ENCODE results near the gene NOX5. TPM values are rescaled to one million over a fixed set of nuclear protein-coding genes. Genes with fewer than 3 reads are reported as not detected.

Gene NOX5
- total and polyA plus RNA-seq, 2 of the 13 experiments (the other 11 are each of a cell fraction or from before 2014, with no cell fraction given): not detected

- intact Hi-C loops (cut with micrococcal nuclease; ENCODE audit: unreplicated experiment): no loop called here
Measured at GRCh38 chr15:68969298-68969697, 45.2 kb upstream of the NOX5 start.

More at GRCh38 chr15:68969298-68969697, 45.2 kb upstream of the NOX5 start:
- H3K4me2 ChIP-seq (ENCODE audit: low read depth, low read length): no peak overlapping the region
- H3K9ac ChIP-seq (ENCODE audit: insufficient read depth, low read depth, low read length): no peak overlapping the region
- no peaks in the 10 kb centered on the region for H3K4me1 ChIP-seq (ENCODE audit: insufficient read depth, low read length)
- no peaks in the 10 kb centered on the region for H3K79me2 ChIP-seq (ENCODE audit: insufficient read depth, low read length)
- no TSS peak for BruUV-seq (replicated peaks)
- no peaks in the 10 kb centered on the region for H4K20me1 ChIP-seq (ENCODE audit: insufficient read depth, low read length)
- ChIA-PET CTCF (ENCODE audit: low intra/inter-chr PET ratio, low total read pairs) (no interaction called here), POLR2A (no interaction called here)
- no peak for ATAC-seq
- in situ Hi-C loops (cut with HindIII; ENCODE audit: extremely low pct_ligation_motif_present, low pct_unique_long_range_greater_than_20kb): no loop called here
- no peak overlapping the region for H3K4me3 ChIP-seq (replicated peaks in 1 of 3; ENCODE audit: insufficient read depth in 1 of 3, low read depth in 2 of 3, low read length in 3 of 3)
- no peak for DNase-seq (ENCODE audit: low spot score)
- no peak overlapping the region for H3K27ac ChIP-seq (ENCODE audit: extremely low read length, insufficient read depth, low read length)
- no peaks in the 10 kb centered on the region for H3K9me3 ChIP-seq (ENCODE audit: low read length)
- TF ChIP-seq ZNF367 (CRISPR knock-in tag; IDR thresholded peaks at IDR 0.05; ENCODE audit: borderline replicate concordance) (no peak), ZSCAN25 (CRISPR knock-in tag; IDR thresholded peaks at IDR 0.05) (no peak), ZBTB8A (CRISPR knock-in tag; IDR thresholded peaks at IDR 0.05; ENCODE audit: borderline replicate concordance, low read depth) (no peak), ZNF780A (CRISPR knock-in tag; IDR thresholded peaks at IDR 0.05) (no peak), PLSCR1 (CRISPR knock-in tag; IDR thresholded peaks at IDR 0.05; ENCODE audit: borderline replicate concordance) (no peak), ZNF572 (CRISPR knock-in tag; IDR thresholded peaks at IDR 0.05) (no peak), TERF1 (CRISPR knock-in tag; IDR thresholded peaks at IDR 0.05) (no peak), ZNF180 (CRISPR knock-in tag; IDR thresholded peaks at IDR 0.05; ENCODE audit: borderline replicate concordance, low read depth) (no peak), ZBTB43 (CRISPR knock-in tag; conservative IDR thresholded peaks at IDR 0.05) (no peak), SIX4 (CRISPR knock-in tag; IDR thresholded peaks at IDR 0.05) (no peak), ZNF329 (CRISPR knock-in tag; IDR thresholded peaks at IDR 0.05; ENCODE audit: low read depth) (no peak), ZNF710 (CRISPR knock-in tag; IDR thresholded peaks at IDR 0.05; ENCODE audit: borderline replicate concordance) (no peak), ZFAT (CRISPR knock-in tag; conservative IDR thresholded peaks at IDR 0.05) (no peak), ZNF788 (CRISPR knock-in tag; IDR thresholded peaks at IDR 0.05; ENCODE audit: borderline replicate concordance) (no peak), IKZF5 (CRISPR knock-in tag; IDR thresholded peaks at IDR 0.05) (no peak), ZNF777 (CRISPR knock-in tag; IDR thresholded peaks at IDR 0.05) (no peak), AGO2 (optimal IDR thresholded peaks at IDR 0.05; ENCODE audit: low read depth, low read length) (no peak), RARG (CRISPR knock-in tag; IDR thresholded peaks at IDR 0.05; ENCODE audit: low read depth) (no peak)
- H3K36me3 ChIP-seq (replicated peaks in 1 of 2; ENCODE audit: control insufficient read depth in 1 of 2, insufficient read depth in 2 of 2, low read length in 2 of 2): no peaks in the 10 kb centered on the region
- FAIRE-seq: no peak
- H2AFZ ChIP-seq (ENCODE audit: low read length): no peak overlapping the region
- H3K27me3 ChIP-seq (ENCODE audit: control insufficient read depth in 1 of 2, insufficient read depth in 2 of 2, low read length in 2 of 2): no peaks in the 10 kb centered on the region
